RWPE2 (cell line): ENCODE data around the gene TAC3.

ENCODE experiments used
- ATAC-seq: fragments of 200-7000 bp; cut with Tn5 transposase; 3 replicates; pipeline ENCODE4 v1.9.1; 2021; ENCODE audit warnings: low read depth
- DNase-seq: peaks from one replicate; pipeline ENCODE4 v3.0.0-alpha.2; 2020; ENCODE audit warnings: low spot score
- H3K27ac ChIP-seq: fragments of 450-650 bp; 2 replicates; pipeline ENCODE4 v1.5.1; 2017; ENCODE audit warnings: mild to moderate bottlenecking; ENCODE audit not compliant: poor library complexity, severe bottlenecking
- H3K27me3 ChIP-seq: fragments of 250-450 bp; sonication (Bioruptor Pico); 2 replicates; pipeline ENCODE4 v1.5.1; 2021; ENCODE audit warnings: mild to moderate bottlenecking, moderate library complexity; ENCODE audit not compliant: insufficient read depth, poor library complexity, severe bottlenecking
- H3K36me3 ChIP-seq: fragments of 250-450 bp; sonication (Bioruptor Pico); 2 replicates; pipeline ENCODE4 v1.5.1; 2020; ENCODE audit warnings: low read depth, mild to moderate bottlenecking, moderate library complexity
- H3K4me1 ChIP-seq: fragments of 250-450 bp; sonication (Bioruptor Pico); 2 replicates; pipeline ENCODE4 v1.5.1; 2021; ENCODE audit warnings: mild to moderate bottlenecking, moderate library complexity; ENCODE audit not compliant: insufficient read depth, poor library complexity, severe bottlenecking
- H3K4me3 ChIP-seq: fragments of 250-450 bp; sonication (Bioruptor Pico); 2 replicates; pipeline ENCODE4 v1.5.1; 2021; ENCODE audit warnings: mild to moderate bottlenecking, moderate library complexity; ENCODE audit not compliant: severe bottlenecking
- H3K9me3 ChIP-seq: fragments of 250-450 bp; sonication (Bioruptor Pico); 2 replicates; pipeline ENCODE4 v1.5.1; 2021; ENCODE audit warnings: mild to moderate bottlenecking, moderate library complexity; ENCODE audit not compliant: severe bottlenecking
- CTCF ChIP-seq: fragments of 450-650 bp; IDR thresholded peaks from one replicate; pipeline ENCODE4 v1.5.1; 2017; ENCODE audit warnings: mild to moderate bottlenecking, moderate library complexity; ENCODE audit not compliant: poor library complexity, severe bottlenecking

TAC3 gene

GRCh38 chr12:57012600-57013465 is 3.5 kb downstream of the TAC3 start:
- ATAC-seq (no peak), DNase-seq (no peak)
- H3K4me3 ChIP-seq = no peak overlapping the region
- TF ChIP-seq CTCF = no peak
- H3K4me1 ChIP-seq = no peaks in the 10 kb centered on the region
- H3K9me3 ChIP-seq = no peaks in the 10 kb centered on the region
- H3K27me3 ChIP-seq = no peaks in the 10 kb centered on the region
- H3K36me3 ChIP-seq = no peaks in the 10 kb centered on the region
- H3K27ac ChIP-seq = no peak overlapping the region

- no peak overlapping the region for H3K4me3 ChIP-seq
- no peaks in the 10 kb centered on the region for H3K4me1 ChIP-seq
- no peaks in the 10 kb centered on the region for H3K9me3 ChIP-seq
- no peaks in the 10 kb centered on the region for H3K27me3 ChIP-seq
- DNase-seq (no peak), ATAC-seq (no peak)
- no peaks in the 10 kb centered on the region for H3K36me3 ChIP-seq
- TF ChIP-seq CTCF = no peak
- H3K27ac ChIP-seq = no peak overlapping the region
Measured at GRCh38 chr12:57011438-57012424, 4.6 kb downstream of the TAC3 start.

GRCh38 chr12:57010627-57011247 is 5.6 kb downstream of the TAC3 start:
- no peaks in the 10 kb centered on the region for H3K4me1 ChIP-seq
- H3K36me3 ChIP-seq = no peaks in the 10 kb centered on the region
- DNase-seq (no peak), ATAC-seq (no peak)
- no peaks in the 10 kb centered on the region for H3K9me3 ChIP-seq
- no peak for TF ChIP-seq CTCF
- no peak overlapping the region for H3K27ac ChIP-seq
- H3K27me3 ChIP-seq = no peaks in the 10 kb centered on the region
- no peak overlapping the region for H3K4me3 ChIP-seq

GRCh38 chr12:57009949-57010626 is 6.2 kb downstream of the TAC3 start:
- Histone ChIP-seq H3K4me3 (no peak overlapping the region), H3K36me3 (no peaks in the 10 kb centered on the region), H3K27me3 (no peaks in the 10 kb centered on the region), H3K4me1 (no peaks in the 10 kb centered on the region), H3K27ac (no peak overlapping the region), H3K9me3 (no peaks in the 10 kb centered on the region)
- ATAC-seq (no peak), DNase-seq (no peak)
- TF ChIP-seq CTCF = no peak
